GM12878 (cell line): ENCODE results near the gene RAB3IL1. TPM values are rescaled to one million over a fixed set of nuclear protein-coding genes. Genes with fewer than 3 reads are reported as not detected.

Source experiments
- ESRRA ChIP-seq: IDR thresholded peaks from 2 replicates; pipeline ENCODE4 v1.6.1; 2012; ENCODE audit warnings: mild to moderate bottlenecking, low read length, improper control_type of control experiment
- FOS ChIP-seq: IDR thresholded peaks from 3 replicates; pipeline ENCODE4 v1.6.1; 2011; ENCODE audit warnings: borderline replicate concordance; ENCODE audit not compliant: insufficient read length; ENCODE audit errors: extremely low read depth
- SMAD5 ChIP-seq: IDR thresholded peaks from 2 replicates; pipeline ENCODE4 v1.6.1; 2016; ENCODE audit warnings: antibody characterized with exemption, low read depth
- SMARCA5 ChIP-seq: fragments of 450-650 bp; IDR thresholded peaks from 2 replicates; pipeline ENCODE4 v1.6.1; 2017; ENCODE audit warnings: mild to moderate bottlenecking
- STAT3 ChIP-seq: IDR thresholded peaks from 2 replicates; pipeline ENCODE4 v1.6.1; 2011; ENCODE audit warnings: low read depth, low read length, improper control_type of control experiment
- polyA plus RNA-seq, 11 experiments: library from polyadenylated mRNA; depleted of rRNA in 4 of 11; unstranded in 6 of 11; stranded (reverse) in 5 of 11; fragments of >200 nt; fragmentation: Nextera tagmentation in 4 of 11; fragmentation: Illumina TruSeq in 1 of 11; extraction: Ambion mirVana in 4 of 11; extraction: Trizol in 1 of 11; gene quantifications; 1 replicate in 1 of 11; 2 replicates in 10 of 11; pipeline versions ENCODE4 v1.2.1 to v1.2.3, GENCODE V29; 2011 to 2016; ENCODE audit warnings: inconsistent platforms in 2 of 11, missing spikeins in 2 of 11, low read depth in 1 of 11
- total RNA-seq, 4 experiments: library from RNA; depleted of rRNA in 3 of 4; stranded (reverse); fragments of >200 nt in 3 of 4; fragmentation: Illumina TruSeq in 1 of 4; extraction: Trizol in 1 of 4; gene quantifications; 2 replicates each; pipeline versions ENCODE4 v1.2.1 to v1.2.3, GENCODE V29; 2013 to 2021
- TF ChIP-seq, protein P1 (sequence below): fragments of 450-650 bp; IDR thresholded peaks from 2 replicates; pipeline ENCODE4 v1.6.1; 2017; ENCODE audit warnings: borderline replicate concordance
- TF ChIP-seq, protein P2 (sequence below): fragments of 450-650 bp; IDR thresholded peaks from 2 replicates; pipeline ENCODE4 v1.6.1; 2016; ENCODE audit warnings: mild to moderate bottlenecking
- TF ChIP-seq, protein P3 (sequence below): IDR thresholded peaks from 2 replicates; pipeline ENCODE4 v1.6.1; 2011; ENCODE audit warnings: borderline replicate concordance, low read depth, mild to moderate bottlenecking, moderate library complexity, low read length; ENCODE audit not compliant: insufficient read depth, poor library complexity, severe bottlenecking

RAB3IL1 gene
- total and polyA plus RNA-seq, 10 of the 15 experiments (the other 5 are each of a cell fraction or from before 2014, with no cell fraction given): 0.04 TPM; not detected in 9

DNA sequence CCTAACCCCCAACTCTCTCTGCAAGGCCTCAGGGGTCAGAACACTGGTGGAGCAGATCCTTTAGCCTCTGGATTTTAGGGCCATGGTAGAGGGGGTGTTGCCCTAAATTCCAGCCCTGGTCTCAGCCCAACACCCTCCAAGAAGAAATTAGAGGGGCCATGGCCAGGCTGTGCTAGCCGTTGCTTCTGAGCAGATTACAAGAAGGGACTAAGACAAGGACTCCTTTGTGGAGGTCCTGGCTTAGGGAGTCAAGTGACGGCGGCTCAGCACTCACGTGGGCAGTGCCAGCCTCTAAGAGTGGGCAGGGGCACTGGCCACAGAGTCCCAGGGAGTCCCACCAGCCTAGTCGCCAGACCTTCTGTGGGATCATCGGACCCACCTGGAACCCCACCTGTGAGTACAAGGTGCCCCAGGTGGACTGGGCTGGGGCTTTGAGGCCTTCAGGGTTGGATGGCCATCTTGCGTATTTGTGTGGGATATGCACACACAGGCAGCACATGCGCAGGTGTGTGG, 32.7 kb upstream of the RAB3IL1 start, which contains the start of gene BEST1 (continued):
- TF ChIP-seq, protein P1, sequence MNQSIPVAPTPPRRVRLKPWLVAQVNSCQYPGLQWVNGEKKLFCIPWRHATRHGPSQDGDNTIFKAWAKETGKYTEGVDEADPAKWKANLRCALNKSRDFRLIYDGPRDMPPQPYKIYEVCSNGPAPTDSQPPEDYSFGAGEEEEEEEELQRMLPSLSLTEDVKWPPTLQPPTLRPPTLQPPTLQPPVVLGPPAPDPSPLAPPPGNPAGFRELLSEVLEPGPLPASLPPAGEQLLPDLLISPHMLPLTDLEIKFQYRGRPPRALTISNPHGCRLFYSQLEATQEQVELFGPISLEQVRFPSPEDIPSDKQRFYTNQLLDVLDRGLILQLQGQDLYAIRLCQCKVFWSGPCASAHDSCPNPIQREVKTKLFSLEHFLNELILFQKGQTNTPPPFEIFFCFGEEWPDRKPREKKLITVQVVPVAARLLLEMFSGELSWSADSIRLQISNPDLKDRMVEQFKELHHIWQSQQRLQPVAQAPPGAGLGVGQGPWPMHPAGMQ: no peak
- TF ChIP-seq FOS (no peak), STAT3 (no peak), SMARCA5 (no peak), ESRRA (no peak), SMAD5 (no peak)
- TF ChIP-seq, protein P2, sequence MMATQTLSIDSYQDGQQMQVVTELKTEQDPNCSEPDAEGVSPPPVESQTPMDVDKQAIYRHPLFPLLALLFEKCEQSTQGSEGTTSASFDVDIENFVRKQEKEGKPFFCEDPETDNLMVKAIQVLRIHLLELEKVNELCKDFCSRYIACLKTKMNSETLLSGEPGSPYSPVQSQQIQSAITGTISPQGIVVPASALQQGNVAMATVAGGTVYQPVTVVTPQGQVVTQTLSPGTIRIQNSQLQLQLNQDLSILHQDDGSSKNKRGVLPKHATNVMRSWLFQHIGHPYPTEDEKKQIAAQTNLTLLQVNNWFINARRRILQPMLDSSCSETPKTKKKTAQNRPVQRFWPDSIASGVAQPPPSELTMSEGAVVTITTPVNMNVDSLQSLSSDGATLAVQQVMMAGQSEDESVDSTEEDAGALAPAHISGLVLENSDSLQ: no peak
- TF ChIP-seq, protein P3, sequence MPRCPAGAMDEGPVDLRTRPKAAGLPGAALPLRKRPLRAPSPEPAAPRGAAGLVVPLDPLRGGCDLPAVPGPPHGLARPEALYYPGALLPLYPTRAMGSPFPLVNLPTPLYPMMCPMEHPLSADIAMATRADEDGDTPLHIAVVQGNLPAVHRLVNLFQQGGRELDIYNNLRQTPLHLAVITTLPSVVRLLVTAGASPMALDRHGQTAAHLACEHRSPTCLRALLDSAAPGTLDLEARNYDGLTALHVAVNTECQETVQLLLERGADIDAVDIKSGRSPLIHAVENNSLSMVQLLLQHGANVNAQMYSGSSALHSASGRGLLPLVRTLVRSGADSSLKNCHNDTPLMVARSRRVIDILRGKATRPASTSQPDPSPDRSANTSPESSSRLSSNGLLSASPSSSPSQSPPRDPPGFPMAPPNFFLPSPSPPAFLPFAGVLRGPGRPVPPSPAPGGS: no peak
